Endometrial microvascular endothelial cells (primary cell): ENCODE measurements around the gene EXD3. TPM values are rescaled to one million over a fixed set of nuclear protein-coding genes. Genes with fewer than 3 reads are reported as not detected.

Source experiments
- in situ Hi-C: cut with HindIII; loops from 2 replicates; pipeline ENCODE4 v1.10.0; 2017; ENCODE audit warnings: low sequenced_read_pairs, low pct_unique_long_range_greater_than_20kb; ENCODE audit errors: inconsistent ontology term
- total RNA-seq: library from RNA; depleted of rRNA; stranded (reverse); fragments of >200 nt; gene quantifications from one replicate; pipeline ENCODE4 v1.2.3, GENCODE V29; 2015; ENCODE audit errors: inconsistent ontology term

Gene EXD3
- total RNA-seq, 1 donor from 2014 or later, result 4.0 TPM

DNA sequence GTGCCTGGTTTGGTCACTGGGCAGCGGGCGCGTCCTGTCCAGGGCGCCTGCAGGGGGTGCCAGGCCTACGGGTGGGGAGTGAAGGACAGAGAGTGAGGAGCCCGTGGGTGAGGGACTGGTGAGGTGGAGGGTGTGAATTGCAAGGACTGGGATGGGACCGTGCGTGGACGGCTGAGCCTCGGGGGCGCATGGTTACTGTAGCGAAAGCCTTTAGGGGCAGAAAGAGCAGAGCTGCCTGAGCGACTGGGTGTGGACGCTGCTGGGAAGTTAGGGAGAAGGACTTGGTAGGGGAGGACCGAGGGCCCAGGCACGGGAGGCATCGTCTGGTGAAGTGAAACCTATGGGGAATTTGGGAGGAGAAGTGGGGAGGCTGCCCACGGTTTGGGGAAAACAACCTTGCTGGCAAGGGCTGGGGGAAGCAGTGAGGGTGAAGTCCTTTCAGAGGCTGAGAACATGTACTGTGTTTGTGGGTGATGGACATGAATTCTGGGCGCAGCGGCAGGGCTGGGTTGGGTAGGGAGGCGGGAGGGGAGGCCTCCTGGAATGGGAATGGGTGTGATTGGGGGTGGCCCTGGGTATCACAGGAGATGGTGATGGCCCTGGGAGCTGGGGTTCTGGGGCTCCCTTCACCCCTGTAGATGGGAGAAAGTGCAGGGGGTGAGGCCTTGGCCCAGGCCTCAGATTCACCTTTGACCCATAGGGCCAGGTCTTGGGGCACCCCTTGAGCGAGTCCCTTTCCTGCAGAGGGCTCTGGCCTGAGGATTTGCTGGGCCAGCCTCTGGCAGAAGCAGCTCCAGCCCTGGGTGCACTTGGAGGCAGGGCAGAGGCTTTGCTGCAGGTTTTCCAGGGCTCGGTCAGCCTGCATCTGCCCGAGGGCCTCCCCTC is 147.1 kb downstream of the EXD3 start:
- in situ Hi-C loops, result no loop called here

DNA sequence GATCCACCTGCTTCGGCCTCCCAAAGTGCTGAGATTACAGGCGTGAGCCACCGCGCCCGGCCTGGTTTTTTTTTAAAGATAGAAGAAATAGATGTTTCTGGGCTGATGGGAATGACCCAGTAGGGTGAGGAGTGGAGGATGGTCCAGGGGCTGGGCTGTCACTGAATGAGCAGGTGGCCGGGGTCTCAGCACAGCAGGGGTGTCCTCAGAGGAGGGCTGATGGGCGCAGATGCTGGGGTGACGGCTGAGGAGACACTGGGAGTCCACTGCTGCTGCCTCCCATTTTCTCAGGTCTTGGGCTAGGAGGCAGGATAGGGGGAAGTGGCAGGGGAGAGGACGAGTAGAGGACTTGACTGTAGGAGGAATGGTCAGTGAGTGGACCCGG is 147.8 kb downstream of the EXD3 start:
- in situ Hi-C loops, result no loop called here

DNA sequence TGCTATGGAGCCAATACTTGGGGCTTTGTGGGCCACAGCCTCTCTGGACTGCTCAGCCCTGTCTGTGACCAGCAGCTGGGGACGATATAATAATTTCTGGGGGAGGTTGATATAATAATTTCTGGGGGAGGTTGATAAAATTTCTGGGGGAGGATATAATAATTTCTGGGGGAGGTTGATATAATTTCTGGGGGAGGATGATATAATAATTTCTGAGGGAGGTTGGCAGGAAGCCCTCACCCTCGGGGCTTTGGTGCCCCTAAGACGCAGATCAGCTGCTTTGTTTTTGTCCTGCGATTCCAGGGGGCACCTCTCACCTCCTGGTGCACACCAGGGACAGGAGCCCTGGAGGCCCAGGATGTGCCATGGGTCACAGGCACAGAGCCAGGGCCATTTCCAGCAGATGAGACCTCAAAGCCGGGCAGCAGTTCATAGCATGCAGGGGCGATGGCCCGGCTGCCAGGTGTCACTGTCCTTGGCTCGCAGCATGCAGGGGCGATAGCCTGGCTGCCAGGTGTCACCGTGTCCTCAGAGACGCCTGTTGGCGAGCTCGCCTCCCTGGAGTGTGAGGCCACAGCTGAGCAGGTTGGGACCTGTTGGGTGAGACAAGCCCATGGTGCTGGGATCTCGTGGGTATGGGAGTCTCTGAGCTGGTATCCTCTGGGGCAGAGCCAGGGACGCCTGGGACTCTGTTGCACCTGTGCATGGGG is 149.2 kb downstream of the EXD3 start:
- in situ Hi-C loops, result no loop called here

DNA sequence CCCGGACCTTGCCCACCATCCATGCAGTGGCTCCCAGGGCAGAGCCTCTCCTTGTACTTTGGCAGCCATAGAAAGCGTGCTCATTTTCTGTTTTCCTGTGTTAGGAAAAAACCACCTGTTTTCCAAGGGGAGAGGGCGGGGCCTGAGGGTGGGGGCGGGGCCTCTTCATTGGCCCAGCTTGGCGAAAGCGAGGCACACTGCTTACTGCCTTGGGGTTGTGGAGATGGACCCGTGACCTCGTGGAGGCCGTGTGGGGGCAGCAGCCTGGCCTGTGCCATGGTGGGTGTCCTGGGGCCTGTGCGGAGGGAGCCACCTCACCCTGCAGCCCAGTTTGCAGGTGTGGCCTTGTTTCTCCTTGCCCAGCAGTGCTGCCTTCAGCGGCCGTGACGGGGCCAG is 149.9 kb downstream of the EXD3 start:
- in situ Hi-C loops, result no loop called here

DNA sequence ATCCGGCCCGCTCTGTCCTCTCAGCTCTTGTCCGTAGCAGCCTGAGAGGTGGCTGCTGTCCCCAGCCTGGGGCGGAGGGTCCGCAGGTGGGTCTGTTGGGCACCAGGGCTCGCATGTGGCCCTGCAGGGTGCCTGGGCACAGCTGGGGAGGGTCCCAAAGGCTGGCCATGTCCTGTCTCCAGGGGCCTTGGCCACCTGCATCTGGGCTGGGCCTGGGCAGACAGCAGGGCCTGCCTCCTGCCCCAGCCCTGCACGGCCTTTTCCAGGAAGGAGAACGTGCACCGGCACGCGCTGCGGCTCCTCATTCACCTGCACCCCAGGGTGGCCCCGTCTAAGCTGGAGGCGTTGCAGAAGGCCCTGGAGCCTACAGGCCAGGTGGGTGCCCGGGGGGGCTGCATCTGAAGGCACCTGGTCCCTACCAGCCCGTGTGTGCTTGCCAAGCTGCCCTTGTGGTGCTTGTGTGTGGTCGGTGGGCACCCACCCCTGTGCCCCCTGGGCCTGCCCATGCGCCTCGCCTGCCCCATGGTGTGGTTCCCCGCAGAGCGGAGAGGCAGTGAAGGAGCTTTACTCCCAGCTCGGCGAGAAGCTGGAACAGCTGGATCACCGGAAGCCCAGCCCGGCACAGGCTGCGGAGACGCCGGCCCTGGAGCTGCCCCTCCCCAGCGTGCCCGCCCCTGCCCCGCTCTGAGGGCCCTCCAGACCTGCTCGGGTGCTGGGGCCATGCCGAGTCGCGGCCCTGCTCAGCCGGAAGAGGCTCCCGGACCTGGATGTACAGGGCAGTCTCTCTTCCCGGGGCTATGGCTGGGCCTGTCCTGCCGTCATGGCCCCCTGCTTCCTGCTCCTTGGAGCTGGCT is 150.5 kb downstream of the EXD3 start:
- in situ Hi-C loops, result no loop called here

DNA sequence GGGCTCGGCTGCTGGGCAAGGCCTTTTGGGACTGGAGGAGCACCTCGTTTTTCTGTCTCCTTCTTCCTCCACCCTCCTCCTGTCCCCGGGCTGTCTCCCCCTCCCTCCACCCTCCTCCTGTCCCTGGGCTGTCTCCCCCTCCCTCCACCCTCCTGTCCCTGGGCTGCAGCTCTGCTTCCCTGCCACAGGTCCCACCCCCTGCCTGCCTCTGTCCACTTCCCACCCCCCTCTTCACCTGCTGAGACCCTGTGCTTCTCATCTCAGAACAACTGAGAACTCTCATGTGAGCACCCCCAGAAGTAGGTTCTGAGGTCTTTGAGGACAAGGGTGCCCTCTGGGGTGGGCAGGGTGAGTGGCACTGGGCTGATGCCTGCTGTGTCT is 151.3 kb downstream of the EXD3 start:
- in situ Hi-C loops, result no loop called here

DNA sequence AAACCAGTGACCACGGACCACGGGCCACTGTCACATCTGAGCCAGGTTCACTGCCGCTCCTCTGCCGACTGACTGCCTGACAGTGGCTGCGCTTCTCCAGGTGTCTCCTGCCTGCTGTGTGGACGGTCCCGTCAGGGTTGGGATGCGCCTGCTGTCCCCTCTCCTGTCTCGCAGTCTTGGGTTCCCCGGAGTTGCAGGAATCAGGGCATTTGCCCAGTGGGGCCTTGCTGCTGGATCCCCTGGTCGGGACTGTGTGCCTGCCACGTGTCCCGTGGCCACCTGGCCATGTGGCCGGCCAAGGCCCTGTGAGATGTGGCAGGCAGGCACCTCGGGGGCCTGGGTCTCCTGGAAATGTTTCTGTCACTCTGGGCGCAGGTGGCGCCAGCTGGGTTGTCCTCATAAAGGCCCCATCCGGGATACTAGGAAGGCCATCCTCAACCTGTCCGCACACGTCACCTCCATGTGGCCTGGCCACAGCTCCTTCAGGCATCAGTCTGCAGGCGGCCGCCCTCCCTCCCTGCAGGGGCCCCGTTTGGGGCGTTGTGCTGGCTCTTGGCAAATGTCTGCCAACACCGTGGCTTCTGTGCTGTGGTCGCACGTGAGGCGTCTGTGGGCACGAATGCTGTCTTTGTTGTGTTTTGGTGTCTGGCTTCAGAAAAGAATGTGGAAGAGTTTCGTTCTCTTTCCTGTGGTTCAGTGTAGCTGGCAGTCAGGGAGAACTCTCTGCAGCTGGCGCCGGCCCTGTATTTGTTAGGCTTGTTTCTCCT is 151.8 kb downstream of the EXD3 start:
- in situ Hi-C loops, result no loop called here

DNA sequence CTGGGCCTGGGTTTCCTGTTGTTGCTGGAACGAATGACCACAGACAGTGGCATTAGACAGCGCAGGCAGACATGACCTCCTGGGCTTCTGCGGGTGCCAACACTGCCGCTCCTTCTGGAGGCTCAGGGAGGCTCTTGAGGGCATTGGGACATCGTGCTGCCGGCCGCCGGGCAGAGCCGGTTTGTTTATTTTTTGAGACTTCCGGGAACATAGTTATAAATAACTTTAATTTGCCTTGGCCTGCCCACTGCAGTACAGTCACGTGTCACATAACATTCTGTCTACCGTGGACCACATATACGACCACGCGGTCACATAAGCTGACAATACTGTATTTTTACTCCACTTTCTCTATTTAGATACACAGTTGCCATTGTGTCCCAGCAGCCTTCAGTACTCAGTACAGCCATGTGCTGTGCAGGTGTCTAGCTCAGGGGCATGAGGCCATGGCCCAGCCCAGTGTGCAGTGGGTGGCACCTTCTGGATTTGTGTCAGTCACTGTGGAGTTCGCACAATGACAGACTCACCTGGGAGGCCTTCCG is 153.7 kb downstream of the EXD3 start:
- in situ Hi-C loops, result no loop called here

DNA sequence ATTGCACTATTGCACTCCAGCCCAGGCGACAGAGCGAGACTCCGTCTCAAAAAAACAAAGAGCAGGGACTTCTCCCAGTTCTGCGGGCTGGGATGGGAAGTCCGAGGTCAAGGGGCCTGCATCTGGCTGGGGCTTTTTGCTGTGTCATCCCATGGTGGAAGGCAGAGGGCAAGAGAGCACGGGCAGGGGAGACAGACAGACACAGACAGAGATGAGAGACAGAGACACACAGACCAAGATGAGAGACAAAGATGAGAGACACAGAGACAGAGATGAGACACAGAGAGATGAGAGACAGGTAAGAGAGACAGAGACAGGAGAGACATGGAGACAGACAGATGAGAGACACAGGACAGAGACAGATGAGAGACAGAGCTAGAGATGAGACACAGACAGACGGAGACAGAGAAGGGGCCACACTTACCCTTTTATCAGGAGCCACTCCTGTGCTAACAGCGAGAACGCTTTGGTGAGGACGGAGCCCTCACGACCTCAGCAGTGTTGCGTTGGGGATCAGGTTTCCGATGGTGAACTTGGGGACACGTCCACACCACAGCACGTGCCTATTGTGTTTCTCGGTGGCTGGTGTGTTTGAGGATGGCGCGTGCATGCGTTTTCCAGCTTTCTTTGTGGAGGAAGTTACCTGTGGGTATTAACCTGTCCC is 154.3 kb downstream of the EXD3 start:
- in situ Hi-C loops, result no loop called here

DNA sequence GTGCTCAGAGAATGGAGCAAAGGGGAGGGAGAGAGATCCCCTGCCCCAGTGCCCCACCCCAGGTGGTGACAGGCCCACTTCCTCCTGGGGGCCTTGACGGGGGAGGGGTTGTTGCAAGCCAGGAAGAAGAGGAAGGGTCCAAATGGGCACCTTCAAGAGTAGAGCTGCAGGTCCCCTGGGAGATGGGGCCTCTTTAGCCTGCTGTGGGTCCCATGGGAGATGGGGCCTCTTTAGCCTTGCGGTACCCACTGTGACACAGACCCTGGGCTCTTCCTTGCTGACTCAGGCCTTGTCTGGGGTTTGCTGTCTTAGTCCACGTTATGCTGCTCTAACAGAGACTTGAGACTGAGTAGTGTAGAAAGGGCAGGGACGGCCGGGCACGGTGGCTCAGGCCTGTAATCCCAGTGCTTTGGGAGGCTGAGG is 155.0 kb downstream of the EXD3 start:
- in situ Hi-C loops, result no loop called here

DNA sequence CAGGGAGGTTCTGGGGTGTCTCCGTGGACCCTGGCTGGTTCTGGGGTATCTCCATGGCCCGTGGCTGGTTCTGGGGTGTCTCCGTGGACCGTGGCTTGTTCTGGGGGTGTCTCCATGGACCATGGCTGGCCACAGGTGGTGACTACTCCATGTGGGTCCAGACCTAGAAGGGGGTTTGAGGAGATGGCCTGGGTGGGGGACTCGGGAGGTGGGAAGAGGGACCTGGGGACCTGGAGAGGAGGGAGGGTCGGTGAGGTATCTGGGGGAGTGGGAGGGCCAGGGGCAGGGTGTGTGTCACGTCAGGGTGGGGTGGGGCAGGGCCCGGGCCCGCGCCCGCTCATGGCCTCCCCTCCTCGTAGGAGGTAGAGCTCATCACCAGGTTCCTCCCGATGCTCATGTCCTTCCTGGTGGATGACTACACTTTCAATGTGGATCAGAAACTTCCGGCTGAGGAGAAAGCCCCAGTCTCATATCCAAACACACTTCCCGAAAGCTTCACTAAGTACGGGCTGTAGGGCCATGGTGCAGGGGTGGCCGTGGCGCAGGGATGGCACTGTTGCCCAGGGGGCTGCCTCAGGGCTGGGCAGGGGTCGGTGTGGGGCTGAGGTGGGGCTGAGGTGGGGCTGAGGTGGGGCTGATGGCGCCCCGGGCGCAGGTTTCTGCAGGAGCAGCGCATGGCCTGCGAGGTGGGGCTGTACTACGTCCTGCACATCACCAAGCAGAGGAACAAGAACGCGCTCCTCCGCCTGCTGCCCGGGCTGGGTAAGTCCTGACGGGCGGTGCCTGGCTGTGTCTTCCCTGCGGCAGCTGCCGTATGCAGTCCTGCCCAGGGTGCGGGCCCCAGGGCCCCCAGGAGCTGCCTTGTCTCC is 156.1 kb downstream of the EXD3 start:
- in situ Hi-C loops, result no loop called here

DNA sequence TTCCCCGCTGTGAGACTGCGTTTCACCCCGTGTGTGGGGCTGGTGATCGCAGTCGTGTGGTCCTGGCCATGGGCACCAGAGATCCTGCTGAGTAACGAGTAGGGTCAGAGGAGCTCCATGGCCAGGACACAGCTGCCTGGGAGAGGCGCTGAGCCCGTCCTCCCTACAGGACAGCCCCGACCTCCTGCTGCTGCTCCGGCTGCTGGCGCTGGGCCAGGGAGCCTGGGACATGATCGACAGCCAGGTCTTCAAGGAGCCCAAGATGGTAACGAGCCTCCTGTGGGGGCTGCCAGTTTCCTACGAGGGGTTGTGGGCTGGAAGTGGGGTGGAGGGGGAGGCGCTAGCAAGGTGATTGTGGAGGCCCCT is 156.8 kb downstream of the EXD3 start:
- in situ Hi-C loops, result no loop called here

DNA sequence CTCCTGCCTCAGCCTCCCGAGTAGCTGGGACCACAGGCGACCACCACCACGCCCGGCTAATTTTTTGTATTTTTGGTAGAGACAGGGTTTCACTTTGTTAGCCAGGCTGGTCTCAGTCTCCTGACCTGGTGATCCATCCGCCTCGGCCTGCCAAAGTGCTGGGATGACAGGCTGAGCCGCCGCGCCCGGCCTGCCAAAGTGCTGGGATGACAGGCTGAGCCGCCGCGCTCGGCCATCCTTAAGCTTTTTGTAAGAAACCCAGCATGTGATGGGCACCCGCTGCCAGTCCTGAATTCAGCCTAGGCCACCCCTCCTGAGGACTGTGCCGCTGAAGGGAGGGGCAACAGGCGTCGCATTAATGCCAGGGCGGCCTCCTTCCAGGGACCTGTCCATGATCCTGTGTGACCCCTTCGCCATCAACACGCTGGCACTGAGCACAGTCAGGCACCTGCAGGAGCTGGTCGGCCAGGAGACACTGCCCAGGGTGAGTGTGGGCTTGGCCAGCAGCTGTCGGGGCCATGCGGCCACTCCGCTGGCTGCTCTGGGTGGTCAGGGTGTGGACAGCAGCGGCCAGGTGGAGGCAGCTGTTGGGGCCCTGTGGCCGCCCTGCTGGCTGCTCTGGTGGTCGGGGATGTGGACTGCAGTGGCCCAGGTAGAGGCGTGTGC is 157.3 kb downstream of the EXD3 start:
- in situ Hi-C loops, result no loop called here

DNA sequence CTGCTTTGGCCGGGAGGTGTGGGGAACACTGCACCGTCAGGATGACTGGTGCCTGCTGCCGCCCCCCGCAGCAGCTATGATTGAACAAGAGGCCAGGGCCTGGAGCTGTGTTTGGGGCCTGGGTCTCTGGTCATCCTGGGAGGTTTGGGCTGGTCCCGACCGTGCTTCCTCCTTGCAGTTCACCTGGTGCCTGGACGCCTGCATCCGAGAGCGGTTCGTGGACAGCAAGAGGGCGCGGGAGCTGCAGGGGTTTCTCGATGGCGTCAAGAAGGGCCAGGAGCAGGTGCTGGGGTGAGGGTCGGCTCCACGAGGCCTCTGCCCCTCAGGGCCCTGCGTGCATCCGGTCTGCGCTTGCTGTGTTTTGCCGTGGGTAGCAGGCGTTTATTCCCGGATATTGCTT is 158.9 kb downstream of the EXD3 start:
- in situ Hi-C loops, result no loop called here

DNA sequence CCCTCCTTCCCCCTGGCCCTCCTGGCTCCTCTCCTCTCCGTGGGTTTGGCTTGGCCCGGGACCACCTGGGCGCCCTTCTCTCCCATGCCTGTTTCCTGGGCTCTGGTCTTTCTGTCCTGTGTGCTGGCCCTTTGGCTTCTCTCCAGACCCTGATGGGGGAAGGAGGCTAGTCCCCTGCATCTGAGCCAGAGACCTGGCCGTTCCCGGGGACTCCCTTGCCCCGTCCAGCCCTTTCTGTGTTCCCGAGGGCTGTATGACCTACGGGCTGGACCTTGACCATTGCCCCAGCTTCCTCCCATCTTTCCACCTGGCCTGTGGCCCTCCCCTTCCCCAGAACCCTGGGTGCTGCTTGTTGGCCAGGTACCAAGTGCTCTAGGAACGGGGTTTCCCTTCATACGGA is 159.5 kb downstream of the EXD3 start:
- in situ Hi-C loops, result no loop called here

DNA sequence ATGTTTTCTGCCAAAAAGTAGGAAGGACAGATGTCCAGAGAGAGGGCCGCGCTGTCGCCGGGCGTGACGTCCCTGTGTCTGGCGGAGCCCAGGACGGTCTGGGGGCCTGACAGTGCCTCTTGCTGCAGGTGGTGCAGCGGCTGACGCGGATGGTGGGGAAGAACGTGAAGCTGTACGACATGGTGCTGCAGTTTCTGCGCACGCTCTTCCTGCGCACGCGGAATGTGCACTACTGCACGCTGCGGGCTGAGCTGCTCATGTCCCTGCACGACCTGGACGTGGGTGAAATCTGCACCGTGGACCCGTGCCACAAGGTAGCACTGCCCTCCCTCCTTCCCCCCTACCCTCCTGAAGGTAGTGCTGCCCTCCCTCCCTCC is 160.1 kb downstream of the EXD3 start:
- in situ Hi-C loops, result no loop called here
